ENCODE measurements around the gene ARL11.

The ARL11 gene

GRCh38 chr13:49649963-49650312, 21.6 kb downstream of the ARL11 start:
- no peak for DNase-seq

GRCh38 chr13:49651570-49652354, 23.5 kb downstream of the ARL11 start:
- no peak for DNase-seq

GRCh38 chr13:49652355-49653305, 24.3 kb downstream of the ARL11 start:
- no peak for DNase-seq

- no peak for DNase-seq
These were observed 25.2 kb downstream of the ARL11 start for GRCh38 chr13:49653478-49653877.

- DNase-seq, result no peak
These were observed 25.7 kb downstream of the ARL11 start for GRCh38 chr13:49654011-49654410.

GRCh38 chr13:49655906-49656305, 27.6 kb downstream of the ARL11 start:
- DNase-seq, result no peak

- no peak for DNase-seq
These were observed 28.9 kb downstream of the ARL11 start for GRCh38 chr13:49657241-49657641.

GRCh38 chr13:49664606-49665005, 36.3 kb downstream of the ARL11 start:
- DNase-seq, result no peak

GRCh38 chr13:49667773-49668172, 39.5 kb downstream of the ARL11 start:
- DNase-seq, result no peak

GRCh38 chr13:49669735-49670309, 41.5 kb downstream of the ARL11 start:
- no peak for DNase-seq

- DNase-seq, result no peak
These were observed 42.5 kb downstream of the ARL11 start for GRCh38 chr13:49670828-49671227.

GRCh38 chr13:49676581-49677298, 48.4 kb downstream of the ARL11 start:
- DNase-seq, result no peak

GRCh38 chr13:49678191-49678914, 50.0 kb downstream of the ARL11 start:
- no peak for DNase-seq

- no peak for DNase-seq
These were observed 50.9 kb downstream of the ARL11 start for GRCh38 chr13:49679246-49679645.

- DNase-seq, result no peak
These were observed 53.6 kb downstream of the ARL11 start for GRCh38 chr13:49681842-49682435.
